ENCODE measurements around the gene PSMD12. TPM values are rescaled to one million over a fixed set of nuclear protein-coding genes. Genes with fewer than 3 reads are reported as not detected.
"Not testable (repeated sequence)": the region's sequence is repeated elsewhere in the genome, so short reads cannot be mapped to it uniquely, and the experiment has no call there.

Gene PSMD12
- total RNA-seq, 1 experiment from 2014 or later = 79.2 TPM

DNA sequence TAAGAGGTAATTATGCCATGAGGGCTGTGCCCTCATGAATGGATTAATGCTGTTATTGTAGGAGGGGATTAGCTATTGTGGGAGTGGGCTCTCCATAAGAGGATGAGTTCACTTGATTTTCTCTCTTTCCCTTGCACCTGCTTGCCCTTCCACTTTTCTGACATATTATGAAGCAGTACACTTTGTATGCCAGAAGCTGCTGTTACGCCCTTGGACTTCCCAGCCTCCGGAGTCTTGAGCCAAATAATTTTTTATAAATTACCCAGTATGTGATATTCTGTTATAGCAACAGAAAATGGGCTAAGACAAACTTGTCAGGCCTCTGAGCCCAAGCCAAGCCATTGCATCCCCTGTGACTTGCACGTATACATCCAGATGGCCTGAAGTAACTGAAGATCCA, 38.4 kb downstream of the PSMD12 start:
- no peak for DNase-seq
- H3K4me1 Mint-ChIP-seq (ENCODE audit: low read depth, unreplicated experiment) = no peaks in the 10 kb centered on the region
- CTCF ChIA-PET = interaction anchor here (0.6 kb wide), 1 partner anchor 35 kb away, joined by 3 read pairs; no protein-coding TSS in a partner anchor
- no peaks in the 10 kb centered on the region for H3K27me3 Mint-ChIP-seq (ENCODE audit: unreplicated experiment)
- intact Hi-C loops (cut with micrococcal nuclease; ENCODE audit: unreplicated experiment) = no loop called here
- TF ChIP-seq, protein P1, sequence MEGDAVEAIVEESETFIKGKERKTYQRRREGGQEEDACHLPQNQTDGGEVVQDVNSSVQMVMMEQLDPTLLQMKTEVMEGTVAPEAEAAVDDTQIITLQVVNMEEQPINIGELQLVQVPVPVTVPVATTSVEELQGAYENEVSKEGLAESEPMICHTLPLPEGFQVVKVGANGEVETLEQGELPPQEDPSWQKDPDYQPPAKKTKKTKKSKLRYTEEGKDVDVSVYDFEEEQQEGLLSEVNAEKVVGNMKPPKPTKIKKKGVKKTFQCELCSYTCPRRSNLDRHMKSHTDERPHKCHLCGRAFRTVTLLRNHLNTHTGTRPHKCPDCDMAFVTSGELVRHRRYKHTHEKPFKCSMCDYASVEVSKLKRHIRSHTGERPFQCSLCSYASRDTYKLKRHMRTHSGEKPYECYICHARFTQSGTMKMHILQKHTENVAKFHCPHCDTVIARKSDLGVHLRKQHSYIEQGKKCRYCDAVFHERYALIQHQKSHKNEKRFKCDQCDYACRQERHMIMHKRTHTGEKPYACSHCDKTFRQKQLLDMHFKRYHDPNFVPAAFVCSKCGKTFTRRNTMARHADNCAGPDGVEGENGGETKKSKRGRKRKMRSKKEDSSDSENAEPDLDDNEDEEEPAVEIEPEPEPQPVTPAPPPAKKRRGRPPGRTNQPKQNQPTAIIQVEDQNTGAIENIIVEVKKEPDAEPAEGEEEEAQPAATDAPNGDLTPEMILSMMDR (IDR thresholded peaks at IDR 0.05; ENCODE audit: unreplicated experiment) = no peak
- H3K27ac Mint-ChIP-seq (ENCODE audit: unreplicated experiment) = no peak overlapping the region
- peaks cover 3% of the 10 kb centered on the region for H3K9me3 Mint-ChIP-seq (ENCODE audit: low read depth, unreplicated experiment)
- no peaks in the 10 kb centered on the region for H3K36me3 Mint-ChIP-seq (ENCODE audit: insufficient read depth, unreplicated experiment)
- no peak overlapping the region for H3K4me3 Mint-ChIP-seq (ENCODE audit: low read depth, unreplicated experiment)
- BruUV-seq (replicated peaks) = no TSS peak

DNA sequence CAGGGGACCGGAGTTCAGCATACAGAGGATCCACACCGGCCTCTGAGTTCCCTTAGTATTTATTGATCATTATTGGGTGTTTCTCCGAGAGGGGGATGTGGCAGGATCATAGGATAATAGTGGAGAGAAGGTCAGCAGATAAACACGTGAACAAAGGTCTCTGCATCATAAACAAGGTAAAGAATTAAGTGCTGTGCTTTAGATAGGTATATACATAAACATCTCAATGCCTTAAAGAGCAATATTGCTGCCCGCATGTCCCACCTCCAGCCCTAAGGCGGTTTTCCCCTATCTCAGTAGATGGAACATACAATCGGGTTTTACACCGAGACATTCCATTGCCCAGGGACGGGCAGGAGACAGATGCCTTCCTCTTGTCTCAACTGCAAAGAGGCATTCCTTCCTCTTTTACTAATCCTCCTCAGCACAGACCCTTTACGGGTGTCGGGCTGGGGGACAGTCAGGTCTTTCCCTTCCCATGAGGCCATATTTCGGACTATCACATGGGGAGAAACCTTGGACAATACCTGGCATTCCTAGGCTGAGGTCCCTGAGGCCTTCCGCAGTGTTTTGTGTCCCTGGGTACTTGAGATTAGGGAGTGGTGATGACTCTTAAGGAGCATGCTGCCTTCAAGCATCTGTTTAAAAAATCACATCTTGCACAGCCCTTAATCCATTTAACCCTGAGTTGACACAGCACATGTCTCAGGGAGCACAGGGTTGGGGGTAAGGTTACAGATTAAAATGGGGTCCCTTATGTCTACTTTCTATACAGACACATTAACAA, 39.2 kb downstream of the PSMD12 start:
- CTCF ChIA-PET; H3K27me3 Mint-ChIP-seq (ENCODE audit: unreplicated experiment); DNase-seq; H3K27ac Mint-ChIP-seq (ENCODE audit: unreplicated experiment); H3K4me1 Mint-ChIP-seq (ENCODE audit: low read depth, unreplicated experiment); H3K4me3 Mint-ChIP-seq (ENCODE audit: low read depth, unreplicated experiment); BruUV-seq (replicated peaks); intact Hi-C loops (cut with micrococcal nuclease; ENCODE audit: unreplicated experiment); H3K9me3 Mint-ChIP-seq (ENCODE audit: low read depth, unreplicated experiment); H3K36me3 Mint-ChIP-seq (ENCODE audit: insufficient read depth, unreplicated experiment): not testable (repeated sequence)

DNA sequence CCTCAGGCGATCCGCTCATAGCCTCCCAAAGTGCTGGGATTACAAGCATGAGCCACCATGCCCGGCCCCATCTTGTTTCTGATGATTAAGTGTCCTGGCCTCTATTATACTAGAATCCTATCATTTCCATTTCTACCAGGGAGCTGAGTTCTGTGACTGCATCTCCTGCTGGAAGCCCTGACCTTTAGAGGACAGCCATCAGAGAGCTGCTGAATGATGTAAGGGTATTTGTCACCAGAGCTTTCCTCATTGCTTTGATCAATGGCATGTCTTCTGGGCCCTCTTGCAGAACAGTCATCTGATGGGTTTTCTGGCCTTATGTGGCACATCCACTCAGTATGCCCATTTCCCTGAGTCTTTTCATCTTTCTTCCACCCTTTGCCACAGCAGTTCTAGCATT, 39.9 kb downstream of the PSMD12 start:
- Mint-ChIP-seq H3K4me3 (ENCODE audit: low read depth, unreplicated experiment) (no peak overlapping the region), H3K4me1 (ENCODE audit: low read depth, unreplicated experiment) (no peaks in the 10 kb centered on the region), H3K27me3 (ENCODE audit: unreplicated experiment) (no peaks in the 10 kb centered on the region), H3K27ac (ENCODE audit: unreplicated experiment) (no peak overlapping the region), H3K9me3 (ENCODE audit: low read depth, unreplicated experiment) (peaks cover 3% of the 10 kb centered on the region), H3K36me3 (ENCODE audit: insufficient read depth, unreplicated experiment) (no peaks in the 10 kb centered on the region)
- CTCF ChIA-PET = no interaction called here
- no peak for DNase-seq
- BruUV-seq (replicated peaks) = no TSS peak
- intact Hi-C loops (cut with micrococcal nuclease; ENCODE audit: unreplicated experiment) = no loop called here
- TF ChIP-seq, protein P1 (IDR thresholded peaks at IDR 0.05; ENCODE audit: unreplicated experiment) = no peak

DNA sequence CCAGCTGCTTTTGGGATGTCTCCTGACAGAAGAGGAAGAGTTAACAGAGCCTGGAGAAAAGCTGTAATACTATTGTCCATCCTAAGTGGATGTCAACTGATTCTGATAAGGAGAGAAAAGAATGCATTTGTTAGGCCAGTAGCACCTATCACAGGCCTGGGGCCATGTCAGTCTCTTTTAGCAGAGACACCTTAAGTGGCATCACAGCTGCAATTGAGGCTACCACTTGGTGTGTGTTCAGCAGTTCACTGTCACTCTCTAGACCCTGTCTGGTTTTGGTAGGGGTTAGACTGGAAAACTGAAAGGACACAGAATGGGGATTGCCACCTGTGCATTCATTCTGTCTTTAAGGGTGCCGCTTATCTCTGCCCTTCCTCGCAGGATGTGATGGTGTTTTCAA, 42.0 kb downstream of the PSMD12 start:
- CTCF ChIA-PET = interaction anchor here (0.6 kb wide), 1 partner anchor 49 kb away, joined by 4 read pairs; no protein-coding TSS in a partner anchor
- H3K27ac Mint-ChIP-seq (ENCODE audit: unreplicated experiment) = no peak overlapping the region
- H3K4me3 Mint-ChIP-seq (ENCODE audit: low read depth, unreplicated experiment) = no peak overlapping the region
- intact Hi-C loops (cut with micrococcal nuclease; ENCODE audit: unreplicated experiment) = no loop called here
- H3K9me3 Mint-ChIP-seq (ENCODE audit: low read depth, unreplicated experiment) = peaks cover 3% of the 10 kb centered on the region
- DNase-seq = no peak
- no peaks in the 10 kb centered on the region for H3K4me1 Mint-ChIP-seq (ENCODE audit: low read depth, unreplicated experiment)
- BruUV-seq (replicated peaks) = no TSS peak
- no peaks in the 10 kb centered on the region for H3K36me3 Mint-ChIP-seq (ENCODE audit: insufficient read depth, unreplicated experiment)
- TF ChIP-seq, protein P1 (IDR thresholded peaks at IDR 0.05; ENCODE audit: unreplicated experiment) = no peak
- H3K27me3 Mint-ChIP-seq (ENCODE audit: unreplicated experiment) = no peaks in the 10 kb centered on the region

DNA sequence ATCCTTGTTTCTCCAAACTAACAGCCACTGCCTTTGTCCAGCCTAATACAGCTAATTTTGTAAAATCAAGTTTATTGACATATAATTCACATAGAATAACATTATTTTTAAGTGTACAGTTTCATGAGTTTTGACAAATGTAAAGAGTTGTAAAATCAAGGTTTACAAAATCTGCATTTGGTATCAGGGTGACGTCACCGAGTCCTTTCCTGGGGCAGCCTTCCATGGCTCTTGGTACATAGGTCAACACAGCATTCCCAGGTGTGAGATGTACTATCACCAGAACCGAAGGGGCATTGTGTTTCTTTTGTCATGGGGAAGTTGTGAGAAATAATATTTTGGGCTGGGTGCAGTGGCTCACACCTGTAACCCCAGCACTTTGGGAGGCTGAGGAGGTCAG, 42.9 kb downstream of the PSMD12 start:
- Mint-ChIP-seq H3K36me3 (ENCODE audit: insufficient read depth, unreplicated experiment) (no peaks in the 10 kb centered on the region), H3K27ac (ENCODE audit: unreplicated experiment) (no peak overlapping the region), H3K4me3 (ENCODE audit: low read depth, unreplicated experiment) (no peak overlapping the region), H3K9me3 (ENCODE audit: low read depth, unreplicated experiment) (peaks cover under 1% of the 10 kb centered on the region), H3K4me1 (ENCODE audit: low read depth, unreplicated experiment) (no peaks in the 10 kb centered on the region), H3K27me3 (ENCODE audit: unreplicated experiment) (no peaks in the 10 kb centered on the region)
- BruUV-seq (replicated peaks) = no TSS peak
- TF ChIP-seq, protein P1 (IDR thresholded peaks at IDR 0.05; ENCODE audit: unreplicated experiment) = no peak
- CTCF ChIA-PET = no interaction called here
- intact Hi-C loops (cut with micrococcal nuclease; ENCODE audit: unreplicated experiment) = no loop called here
- no peak for DNase-seq
